Measurements from ENCODE around the gene SPAG6. TPM values are rescaled to one million over a fixed set of nuclear protein-coding genes. Genes with fewer than 3 reads are reported as not detected.

Gene SPAG6
- total and polyA plus RNA-seq, 2 of the 4 experiments (the other 2 are of a cell fraction) = not detected

DNA sequence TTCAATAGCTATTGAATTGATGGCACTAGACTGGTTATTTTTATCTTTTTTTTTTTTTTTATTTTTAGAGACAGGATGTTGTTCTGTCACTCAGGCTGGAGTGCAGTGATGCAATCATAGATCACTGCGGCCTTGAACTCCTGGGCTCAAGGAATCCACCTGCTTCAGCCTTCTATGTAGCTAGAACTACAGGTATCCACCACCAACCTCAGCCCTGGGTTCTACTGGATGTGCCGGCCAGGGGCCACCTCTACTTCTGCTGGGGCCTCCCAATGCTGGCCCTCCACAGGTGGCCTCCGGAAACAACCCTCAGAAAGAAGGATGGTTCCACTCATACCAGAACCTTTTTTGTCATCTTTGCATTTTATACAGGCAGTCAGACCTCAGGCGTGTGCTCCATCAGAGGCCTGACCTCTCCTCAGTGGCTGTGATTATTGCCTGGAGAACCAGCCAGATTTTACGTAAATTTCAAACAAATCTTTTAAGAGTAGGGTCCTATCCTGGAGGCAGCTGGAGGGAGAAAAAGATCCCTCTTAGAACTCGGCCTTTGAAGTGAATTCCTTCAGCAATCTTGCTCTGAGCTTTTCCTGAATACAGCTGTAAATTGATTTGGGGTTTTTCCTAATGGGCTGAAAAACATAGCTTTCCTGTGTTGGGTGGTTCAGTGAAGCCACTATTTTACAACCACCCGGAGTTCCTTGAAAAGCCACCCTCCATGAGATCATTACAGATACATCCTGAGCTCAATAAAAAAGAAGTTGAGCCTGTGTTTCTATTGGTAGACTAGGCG is 110.0 kb downstream of the SPAG6 start:
- WGBS, 2 experiments (ENCODE audit: extremely low coverage in 2 of 2, insufficient read length in 1 of 2) = no CpG with 5 or more reads among the region's 8 CpGs
- ATAC-seq (ENCODE audit: low read depth) (no peak), DNase-seq (no peak)
- Histone ChIP-seq H4K91ac (ENCODE audit: insufficient read depth, low read depth, low read length) (no peak overlapping the region), H3K23ac (ENCODE audit: low read depth, low read length) (no peak overlapping the region), H3K56ac (ENCODE audit: extremely low read depth, insufficient read depth, low read length) (no peak overlapping the region), H3K4me1 (ENCODE audit: control insufficient read depth, insufficient read depth, low read length) (no peaks in the 10 kb centered on the region), H3K4ac (ENCODE audit: low read depth, low read length) (no peak overlapping the region), H4K8ac (ENCODE audit: low read depth in 2 of 2, low read length in 2 of 2) (no peak overlapping the region), H3K4me2 (ENCODE audit: low read depth, low read length) (no peak overlapping the region), H2BK120ac (ENCODE audit: low read depth, low read length) (no peak overlapping the region), H3K9ac (ENCODE audit: low read depth, low read length) (no peak overlapping the region), H3K14ac (replicated peaks; ENCODE audit: low read depth, low read length) (no peak overlapping the region), H3K9me1 (ENCODE audit: insufficient read depth, low read length) (no peaks in the 10 kb centered on the region; the same call in 1 of the 2 replicates), H4K5ac (ENCODE audit: low read depth, low read length) (no peak overlapping the region), H2AK9ac (replicated peaks; ENCODE audit: low read depth, low read length, poor library complexity) (no peak overlapping the region), H2AFZ (replicated peaks; ENCODE audit: low read length, poor library complexity) (no peak overlapping the region), H2BK5ac (ENCODE audit: low read depth, low read length, poor library complexity, severe bottlenecking) (no peak overlapping the region), H2BK15ac (ENCODE audit: low read depth, low read length) (no peak overlapping the region), H3K36me3 (ENCODE audit: control insufficient read depth, insufficient read depth, low read length) (no peaks in the 10 kb centered on the region), H3K4me3 (ENCODE audit: insufficient read depth, low read depth, low read length) (no peak overlapping the region), H3K79me1 (ENCODE audit: low read depth in 1 of 2, low read length in 2 of 2) (no peaks in the 10 kb centered on the region), H2BK20ac (ENCODE audit: low read depth, low read length) (no peak overlapping the region), H3K27ac (ENCODE audit: insufficient read depth, low read length) (no peak overlapping the region), H3K27me3 (ENCODE audit: control insufficient read depth, insufficient read depth, low read length) (peaks cover 9% of the 10 kb centered on the region), H3K9me3 (ENCODE audit: control insufficient read depth, insufficient read depth, low read length) (no peaks in the 10 kb centered on the region), H4K20me1 (ENCODE audit: insufficient read depth, low read length) (no peaks in the 10 kb centered on the region), H3K18ac (ENCODE audit: low read depth, low read length) (no peak overlapping the region), H2AK5ac (ENCODE audit: low read depth, low read length) (no peak overlapping the region)
- BruUV-seq (replicated peaks) = no TSS peak
- POLR2A ChIA-PET (ENCODE audit: unreplicated experiment) = no interaction called here
- no peak for TF ChIP-seq CEBPB (IDR thresholded peaks at IDR 0.05; ENCODE audit: low read depth, low read length)
- no peak for TF ChIP-seq BHLHE40 (IDR thresholded peaks at IDR 0.05; ENCODE audit: low read depth, low read length)
- TF ChIP-seq POLR2A (IDR thresholded peaks at IDR 0.05; ENCODE audit: low read depth, low read length) = no peak
- no peak for TF ChIP-seq CHD1 (IDR thresholded peaks at IDR 0.05; ENCODE audit: low read depth, low read length)
- no peak for TF ChIP-seq NFE2L2 (IDR thresholded peaks at IDR 0.05; ENCODE audit: low read depth, low read length)
- TF ChIP-seq, protein P1, sequence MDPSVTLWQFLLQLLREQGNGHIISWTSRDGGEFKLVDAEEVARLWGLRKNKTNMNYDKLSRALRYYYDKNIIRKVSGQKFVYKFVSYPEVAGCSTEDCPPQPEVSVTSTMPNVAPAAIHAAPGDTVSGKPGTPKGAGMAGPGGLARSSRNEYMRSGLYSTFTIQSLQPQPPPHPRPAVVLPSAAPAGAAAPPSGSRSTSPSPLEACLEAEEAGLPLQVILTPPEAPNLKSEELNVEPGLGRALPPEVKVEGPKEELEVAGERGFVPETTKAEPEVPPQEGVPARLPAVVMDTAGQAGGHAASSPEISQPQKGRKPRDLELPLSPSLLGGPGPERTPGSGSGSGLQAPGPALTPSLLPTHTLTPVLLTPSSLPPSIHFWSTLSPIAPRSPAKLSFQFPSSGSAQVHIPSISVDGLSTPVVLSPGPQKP (IDR thresholded peaks at IDR 0.05; ENCODE audit: borderline replicate concordance, low read depth, low read length) = no peak
- TF ChIP-seq FOS (IDR thresholded peaks at IDR 0.05; ENCODE audit: low read depth, low read length) = no peak
- TF ChIP-seq, protein P2, sequence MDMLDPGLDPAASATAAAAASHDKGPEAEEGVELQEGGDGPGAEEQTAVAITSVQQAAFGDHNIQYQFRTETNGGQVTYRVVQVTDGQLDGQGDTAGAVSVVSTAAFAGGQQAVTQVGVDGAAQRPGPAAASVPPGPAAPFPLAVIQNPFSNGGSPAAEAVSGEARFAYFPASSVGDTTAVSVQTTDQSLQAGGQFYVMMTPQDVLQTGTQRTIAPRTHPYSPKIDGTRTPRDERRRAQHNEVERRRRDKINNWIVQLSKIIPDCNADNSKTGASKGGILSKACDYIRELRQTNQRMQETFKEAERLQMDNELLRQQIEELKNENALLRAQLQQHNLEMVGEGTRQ (IDR thresholded peaks at IDR 0.05; ENCODE audit: low read depth, low read length) = no peak
- no peak for TF ChIP-seq RFX5 (IDR thresholded peaks at IDR 0.05; ENCODE audit: low read depth, low read length)
- TF ChIP-seq MXI1 (IDR thresholded peaks at IDR 0.05; ENCODE audit: borderline replicate concordance, low read depth, low read length) = no peak
- TF ChIP-seq, protein P3, sequence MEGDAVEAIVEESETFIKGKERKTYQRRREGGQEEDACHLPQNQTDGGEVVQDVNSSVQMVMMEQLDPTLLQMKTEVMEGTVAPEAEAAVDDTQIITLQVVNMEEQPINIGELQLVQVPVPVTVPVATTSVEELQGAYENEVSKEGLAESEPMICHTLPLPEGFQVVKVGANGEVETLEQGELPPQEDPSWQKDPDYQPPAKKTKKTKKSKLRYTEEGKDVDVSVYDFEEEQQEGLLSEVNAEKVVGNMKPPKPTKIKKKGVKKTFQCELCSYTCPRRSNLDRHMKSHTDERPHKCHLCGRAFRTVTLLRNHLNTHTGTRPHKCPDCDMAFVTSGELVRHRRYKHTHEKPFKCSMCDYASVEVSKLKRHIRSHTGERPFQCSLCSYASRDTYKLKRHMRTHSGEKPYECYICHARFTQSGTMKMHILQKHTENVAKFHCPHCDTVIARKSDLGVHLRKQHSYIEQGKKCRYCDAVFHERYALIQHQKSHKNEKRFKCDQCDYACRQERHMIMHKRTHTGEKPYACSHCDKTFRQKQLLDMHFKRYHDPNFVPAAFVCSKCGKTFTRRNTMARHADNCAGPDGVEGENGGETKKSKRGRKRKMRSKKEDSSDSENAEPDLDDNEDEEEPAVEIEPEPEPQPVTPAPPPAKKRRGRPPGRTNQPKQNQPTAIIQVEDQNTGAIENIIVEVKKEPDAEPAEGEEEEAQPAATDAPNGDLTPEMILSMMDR (conservative IDR thresholded peaks at IDR 0.05; ENCODE audit: low read depth, low read length) = no peak
- no peak for TF ChIP-seq SMC3 (IDR thresholded peaks at IDR 0.05; ENCODE audit: low read depth, low read length)
- TF ChIP-seq MAZ (IDR thresholded peaks at IDR 0.05; ENCODE audit: borderline replicate concordance, low read depth, low read length) = no peak
- TF ChIP-seq RCOR1 (IDR thresholded peaks at IDR 0.05; ENCODE audit: insufficient replicate concordance, low read length) = no peak
- no peak for TF ChIP-seq MAFK (IDR thresholded peaks at IDR 0.05; ENCODE audit: low read depth, low read length)
- no peak for TF ChIP-seq RAD21 (IDR thresholded peaks at IDR 0.05; ENCODE audit: low read length)
- CTCF ChIA-PET = interaction anchor here (0.8 kb wide), 1 partner anchor 14 kb away, joined by 3 read pairs; no protein-coding TSS in a partner anchor
- dilution Hi-C loops (cut with HindIII; ENCODE audit: low sequenced_read_pairs, unreplicated experiment) (no loop called here), in situ Hi-C loops (cut with MboI; ENCODE audit: low sequenced_read_pairs) (no loop called here), intact Hi-C loops (cut with micrococcal nuclease) (no loop called here)
